HCT116 (cell line): ENCODE results near the gene ELANE. TPM values are rescaled to one million over a fixed set of nuclear protein-coding genes. Genes with fewer than 3 reads are reported as not detected.
"Not testable (repeated sequence)": the region's sequence is repeated elsewhere in the genome, so short reads cannot be mapped to it uniquely, and the experiment has no call there.

Source experiments
- ATAC-seq: fragments of 200-7000 bp; cut with Tn5 transposase; 2 replicates; pipeline ENCODE4 v1.9.1; 2020; ENCODE audit warnings: mild to moderate bottlenecking, moderate library complexity
- BruUV-seq: library from RNA; stranded (reverse); fragments of 400-500 nt; replicated peaks from 2 replicates; lab custom pipeline; 2021; lab: Mats Ljungman, UMichigan
- CTCF ChIA-PET: fragments of 300-600 bp; sonication (Branson Sonifier 250); formaldehyde crosslinking; loops from one replicate; lab custom pipeline; 2021; ENCODE audit warnings: antibody characterized with exemption; lab: Charles Lee
- POLR2A ChIA-PET: fragments of 300-600, 350-600 bp; sonication (Branson Sonifier 250); formaldehyde crosslinking; loops from one replicate; lab custom pipeline; 2021; ENCODE audit warnings: antibody characterized with exemption; lab: Charles Lee
- RAD21 ChIA-PET, 2 experiments: fragments of 300-600 bp; sonication (Branson Sonifier 250); formaldehyde crosslinking; loops; one replicate each; lab custom pipeline; 2023; ENCODE audit warnings: low total read pairs in 2 of 2; ENCODE audit not compliant: uncharacterized antibody in 2 of 2, unreplicated experiment in 2 of 2, low non-redundant PET in 1 of 2; lab: Charles Lee
- DNase-seq: peaks from one replicate; pipeline ENCODE4 v3.0.0-alpha.2; 2010; ENCODE audit warnings: low read depth, low spot score
- H2AFZ ChIP-seq: fragments of 200-600 bp; shearing (Covaris generic), sonication (generic); 2 replicates; pipeline ENCODE4 v1.6.1; 2017; ENCODE audit warnings: low read depth, mixed run types, mixed read lengths, antibody characterized with exemption, low read length; ENCODE audit not compliant: poor library complexity, severe bottlenecking
- H3K27ac ChIP-seq: 2 replicates; pipeline ENCODE4 v1.5.1; 2012; ENCODE audit warnings: low read depth, low read length
- H3K27me3 ChIP-seq: fragments of 200-600 bp; sonication (generic); 2 replicates; pipeline ENCODE4 v1.6.1; 2016; ENCODE audit warnings: mixed run types, low read length, mixed read lengths; ENCODE audit not compliant: insufficient read depth
- H3K36me3 ChIP-seq, 2 experiments: fragments of 200-500 bp in 1 of 2; fragments of 200-600 bp in 1 of 2; sonication (Bioruptor generic) in 1 of 2; sonication (generic) in 1 of 2; 2 replicates each; pipeline versions ENCODE4 v1.5.1 to v1.6.1; 2014 to 2016; ENCODE audit warnings: low read length in 2 of 2, inconsistent platforms in 1 of 2, mixed read lengths in 1 of 2, mixed run types in 1 of 2; ENCODE audit not compliant: insufficient read depth in 2 of 2, control insufficient read depth in 1 of 2
- H3K4me1 ChIP-seq, 2 experiments: fragments of 200-600 bp in 1 of 2; sonication (generic) in 1 of 2; 2 replicates each; pipeline versions ENCODE4 v1.5.1 to v1.6.1; 2012 to 2017; ENCODE audit warnings: low read length in 2 of 2, inconsistent platforms in 1 of 2, mild to moderate bottlenecking in 1 of 2, mixed read lengths in 1 of 2, mixed run types in 1 of 2, moderate library complexity in 1 of 2; ENCODE audit not compliant: insufficient read depth in 2 of 2, control insufficient read depth in 1 of 2
- H3K4me2 ChIP-seq: fragments of 200-600 bp; sonication (generic); 2 replicates; pipeline ENCODE4 v1.6.1; 2017; ENCODE audit warnings: mixed run types, low read length, mixed read lengths
- H3K4me3 ChIP-seq, 2 experiments: fragments of 200-600 bp in 1 of 2; sonication (generic) in 1 of 2; replicated peaks in 1 of 2; 2 replicates each; pipeline ENCODE4 v1.5.1; 2011 to 2016; ENCODE audit warnings: low read length in 2 of 2, control low read depth in 1 of 2, low read depth in 1 of 2, mild to moderate bottlenecking in 1 of 2, mixed read lengths in 1 of 2, mixed run types in 1 of 2
- H3K79me2 ChIP-seq: fragments of 200-600 bp; sonication (generic); 2 replicates; pipeline ENCODE4 v1.6.1; 2017; ENCODE audit warnings: mild to moderate bottlenecking, mixed run types, low read length, moderate library complexity, mixed read lengths; ENCODE audit not compliant: insufficient read depth
- H3K9ac ChIP-seq: fragments of 200-600 bp; sonication (generic); 2 replicates; pipeline ENCODE4 v1.6.1; 2016; ENCODE audit warnings: low read length, mixed read lengths
- H3K9me2 ChIP-seq: fragments of 200-600 bp; sonication (generic), shearing (Covaris generic); 2 replicates; pipeline ENCODE4 v1.6.1; 2017; ENCODE audit warnings: mixed run types, mild to moderate bottlenecking, moderate library complexity; ENCODE audit not compliant: insufficient read depth
- H3K9me3 ChIP-seq, 2 experiments: fragments of 200-500 bp in 1 of 2; fragments of 200-600 bp in 1 of 2; sonication (Bioruptor generic) in 1 of 2; sonication (generic) in 1 of 2; 2 replicates each; pipeline ENCODE4 v1.6.1; 2014 to 2017; ENCODE audit warnings: low read length in 2 of 2, mixed read lengths in 2 of 2, inconsistent platforms in 1 of 2, low read depth in 1 of 2, mild to moderate bottlenecking in 1 of 2, mixed run types in 1 of 2, moderate library complexity in 1 of 2; ENCODE audit not compliant: control insufficient read depth in 1 of 2, insufficient read depth in 1 of 2
- H4K20me1 ChIP-seq: fragments of 200-600 bp; sonication (generic), shearing (Covaris generic); 2 replicates; pipeline ENCODE4 v1.6.1; 2017; ENCODE audit warnings: mixed run types, mild to moderate bottlenecking, moderate library complexity; ENCODE audit not compliant: insufficient read depth
- ATF3 ChIP-seq: IDR thresholded peaks from 2 replicates; pipeline ENCODE4 v1.6.1; 2012
- CBX3 ChIP-seq: IDR thresholded peaks from 2 replicates; pipeline ENCODE4 v1.6.1; 2012; ENCODE audit warnings: low read depth
- EGR1 ChIP-seq: IDR thresholded peaks from 2 replicates; pipeline ENCODE4 v1.6.1; 2012; ENCODE audit warnings: low read depth
- ELF1 ChIP-seq: IDR thresholded peaks from 2 replicates; pipeline ENCODE4 v1.6.1; 2012; ENCODE audit warnings: low read depth, borderline replicate concordance
- JUND ChIP-seq: IDR thresholded peaks from 2 replicates; pipeline ENCODE4 v1.6.1; 2012
- POLR2AphosphoS5 ChIP-seq: IDR thresholded peaks from 2 replicates; pipeline ENCODE4 v1.6.1; 2011; ENCODE audit warnings: mild to moderate bottlenecking, low read depth, low read length, moderate library complexity
- RAD21 ChIP-seq: IDR thresholded peaks from 2 replicates; pipeline ENCODE4 v1.6.1; 2012; ENCODE audit warnings: low read depth, mild to moderate bottlenecking
- REST ChIP-seq: IDR thresholded peaks from 2 replicates; pipeline ENCODE4 v1.6.1; 2012; ENCODE audit warnings: low read depth
- SIN3A ChIP-seq: IDR thresholded peaks from 2 replicates; pipeline ENCODE4 v1.6.1; 2012; ENCODE audit warnings: low read depth
- SRF ChIP-seq: IDR thresholded peaks from 2 replicates; pipeline ENCODE4 v1.6.1; 2012; ENCODE audit warnings: low read depth
- YY1 ChIP-seq: IDR thresholded peaks from 2 replicates; pipeline ENCODE4 v1.6.1; 2011; ENCODE audit warnings: low read length, low read depth, moderate library complexity, mild to moderate bottlenecking; ENCODE audit not compliant: insufficient replicate concordance; ENCODE audit errors: extremely low read depth
- ZFX ChIP-seq: fragments of 450-650 bp; IDR thresholded peaks from 2 replicates; pipeline ENCODE4 v1.6.1; 2017
- ZNF274 ChIP-seq: fragments of 200-500 bp; sonication (Bioruptor generic); IDR thresholded peaks from 2 replicates; pipeline ENCODE4 v1.6.1; 2014; ENCODE audit warnings: mild to moderate bottlenecking, low read depth, low read length, inconsistent platforms
- intact Hi-C: fragments of 100-400 bp; cut with micrococcal nuclease; formaldehyde crosslinking; loops from 2 replicates; pipeline ENCODE4 v1.10.0; 2022
- total RNA-seq: library from RNA; stranded (reverse); gene quantifications from one replicate; pipeline ENCODE4 v1.2.1, GENCODE V29; 2021; ENCODE audit not compliant: unreplicated experiment
- TF ChIP-seq, protein P1 (sequence below): IDR thresholded peaks from 2 replicates; pipeline ENCODE4 v1.6.1; 2011; ENCODE audit warnings: mild to moderate bottlenecking, low read length, moderate library complexity; ENCODE audit not compliant: insufficient replicate concordance; ENCODE audit errors: extremely low read depth
- TF ChIP-seq, protein P2 (sequence below): IDR thresholded peaks from 2 replicates; pipeline ENCODE4 v1.6.1; 2012

The ELANE gene
- total RNA-seq, 1 experiment from 2014 or later, result not detected

- no peak within 1 kb of the TSS for H3K27ac ChIP-seq
- H4K20me1 ChIP-seq, result no peaks in the 10 kb centered on the region
- no peaks in the 10 kb centered on the region for H3K79me2 ChIP-seq
- intact Hi-C loops, result no loop called here
- H3K4me2 ChIP-seq, result no peak within 1 kb of the TSS
- no peak within 1 kb of the TSS for H3K4me3 ChIP-seq
- POLR2A ChIA-PET, result no interaction called here
- TF ChIP-seq POLR2AphosphoS5 (no peak), ZNF274 (no peak), ATF3 (no peak), REST (no peak), SRF (no peak), EGR1 (no peak), YY1 (no peak), ELF1 (no peak), ZFX (no peak), CBX3 (no peak), RAD21 (no peak), SIN3A (no peak), JUND (no peak)
- TF ChIP-seq, protein P1, sequence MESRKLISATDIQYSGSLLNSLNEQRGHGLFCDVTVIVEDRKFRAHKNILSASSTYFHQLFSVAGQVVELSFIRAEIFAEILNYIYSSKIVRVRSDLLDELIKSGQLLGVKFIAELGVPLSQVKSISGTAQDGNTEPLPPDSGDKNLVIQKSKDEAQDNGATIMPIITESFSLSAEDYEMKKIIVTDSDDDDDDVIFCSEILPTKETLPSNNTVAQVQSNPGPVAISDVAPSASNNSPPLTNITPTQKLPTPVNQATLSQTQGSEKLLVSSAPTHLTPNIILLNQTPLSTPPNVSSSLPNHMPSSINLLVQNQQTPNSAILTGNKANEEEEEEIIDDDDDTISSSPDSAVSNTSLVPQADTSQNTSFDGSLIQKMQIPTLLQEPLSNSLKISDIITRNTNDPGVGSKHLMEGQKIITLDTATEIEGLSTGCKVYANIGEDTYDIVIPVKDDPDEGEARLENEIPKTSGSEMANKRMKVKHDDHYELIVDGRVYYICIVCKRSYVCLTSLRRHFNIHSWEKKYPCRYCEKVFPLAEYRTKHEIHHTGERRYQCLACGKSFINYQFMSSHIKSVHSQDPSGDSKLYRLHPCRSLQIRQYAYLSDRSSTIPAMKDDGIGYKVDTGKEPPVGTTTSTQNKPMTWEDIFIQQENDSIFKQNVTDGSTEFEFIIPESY, result no peak
- TF ChIP-seq, protein P2, sequence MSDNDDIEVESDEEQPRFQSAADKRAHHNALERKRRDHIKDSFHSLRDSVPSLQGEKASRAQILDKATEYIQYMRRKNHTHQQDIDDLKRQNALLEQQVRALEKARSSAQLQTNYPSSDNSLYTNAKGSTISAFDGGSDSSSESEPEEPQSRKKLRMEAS, result no peak
- TF ChIP-seq, all 23 proteins: peak for 0
- no peak for DNase-seq
- no TSS peak for BruUV-seq
- Histone ChIP-seq H2AFZ (no peak within 1 kb of the TSS), H3K27me3 (no peaks in the 10 kb centered on the region; the same call in 1 of the 2 replicates), H3K9me3 (no peaks in the 10 kb centered on the region), H3K36me3 (no peaks in the 10 kb centered on the region), H3K9me2 (no peaks in the 10 kb centered on the region), H3K9ac (no peak within 1 kb of the TSS), H3K4me1 (peaks cover 12 to 19% of the 10 kb centered on the region in 2 experiments; a peak in 3 of 4 replicates)
- ChIA-PET RAD21 (no interaction called here), CTCF (no interaction called here)
- ATAC-seq, result no peak
Observed at GRCh38 chr19:840519-841206, 11.4 kb upstream of the ELANE start, which contains the start of gene PRTN3. Gene PRTN3, plus strand, starts transcription at chr19:840999. Its CDS starts 10 bp downstream, at chr19:841009.

DNA sequence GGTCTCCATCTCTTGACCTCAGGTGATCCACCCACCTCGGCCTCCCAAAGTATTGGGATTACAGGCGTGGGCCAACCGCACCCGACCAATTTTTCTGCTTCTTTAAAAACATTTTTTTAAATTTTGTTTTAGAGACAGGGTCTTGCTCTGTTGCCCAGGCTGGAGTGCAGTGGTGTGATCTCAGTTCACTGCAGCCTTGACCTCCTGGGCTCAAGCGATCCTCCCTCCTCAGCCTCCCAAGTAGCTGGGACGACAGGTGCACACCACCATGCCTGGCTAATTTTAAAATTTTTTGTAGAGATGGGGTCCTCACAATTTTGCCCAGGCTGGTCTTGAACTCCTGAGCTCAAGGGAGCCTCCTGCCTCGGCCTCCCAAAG is 9.3 kb upstream of the ELANE start:
- H3K27me3 ChIP-seq, H3K9me2 ChIP-seq, DNase-seq, CTCF ChIA-PET, H4K20me1 ChIP-seq, intact Hi-C loops, H2AFZ ChIP-seq, H3K36me3 ChIP-seq, ATAC-seq, BruUV-seq, H3K27ac ChIP-seq, H3K79me2 ChIP-seq, H3K9me3 ChIP-seq: not testable (repeated sequence)
- peak overlapping the region; percentile 98 for H3K4me2 ChIP-seq
- ChIA-PET POLR2A (interaction anchor here (0.6 kb wide), 1 partner anchor 63 kb away, joined by 3 read pairs; no protein-coding TSS in a partner anchor), RAD21 (interaction anchor here in 1 of 2 experiments (0.6 kb wide), 1 partner anchor 73 kb away, joined by 3 read pairs; no protein-coding TSS in a partner anchor)
- peak overlapping the region; percentile 27 to 55 for H3K4me3 ChIP-seq
- peaks cover 12 to 19% of the 10 kb centered on the region in 2 experiments; a peak in 3 of 4 replicates for H3K4me1 ChIP-seq
- H3K9ac ChIP-seq, result peak overlapping the region; percentile 32; the same call in 1 of the 2 replicates
